Naive thymus-derived CD4-positive, alpha-beta T cell (primary cell): ENCODE measurements around the gene C2orf49. TPM values are rescaled to one million over a fixed set of nuclear protein-coding genes. Genes with fewer than 3 reads are reported as not detected.

Experiments
- ATAC-seq: fragments of 150-1000 bp; cut with Tn5 transposase; 2 replicates; pipeline ENCODE4 v1.10.0; 2021; ENCODE audit warnings: mild to moderate bottlenecking, moderate library complexity
- CTCF ChIA-PET: fragments of 350-600 bp; sonication (Branson Sonifier 250); formaldehyde crosslinking; loops from one replicate; lab custom pipeline; 2021; ENCODE audit warnings: antibody characterized with exemption; lab: Charles Lee
- POLR2A ChIA-PET: fragments of 350-600 bp; sonication (Branson Sonifier 250); formaldehyde crosslinking; loops from one replicate; lab custom pipeline; 2021; ENCODE audit warnings: antibody characterized with exemption, inconsistent platforms; lab: Charles Lee
- DNase-seq, 9 donors: peaks; one replicate each; pipeline versions ENCODE4 v3.0.0 to v3.0.0-alpha.2; 2020 to 2022; ENCODE audit warnings: mixed read lengths in 1 of 9
- H3K27ac ChIP-seq: one replicate; pipeline ENCODE4 v1.7.0; 2013; ENCODE audit warnings: mild to moderate bottlenecking, low read depth, low read length, moderate library complexity
- H3K27me3 ChIP-seq, 2 donors: one replicate each; pipeline ENCODE4 v1.7.0; 2013; ENCODE audit warnings: low read length in 2 of 2, mild to moderate bottlenecking in 2 of 2, moderate library complexity in 2 of 2; ENCODE audit not compliant: control insufficient read depth in 2 of 2, insufficient read depth in 2 of 2
- H3K36me3 ChIP-seq, 3 experiments: 1 replicate in 2 of 3; 2 replicates in 1 of 3; pipeline ENCODE4 v1.7.0; 2013; ENCODE audit warnings: low read length in 3 of 3, mild to moderate bottlenecking in 3 of 3, moderate library complexity in 1 of 3; ENCODE audit not compliant: insufficient read depth in 3 of 3, control insufficient read depth in 2 of 3
- H3K4me1 ChIP-seq, 2 donors: one replicate each; pipeline ENCODE4 v1.7.0; 2013; ENCODE audit warnings: low read length in 2 of 2, mild to moderate bottlenecking in 2 of 2, moderate library complexity in 1 of 2; ENCODE audit not compliant: control insufficient read depth in 2 of 2, insufficient read depth in 2 of 2
- H3K4me3 ChIP-seq: 2 replicates; pipeline ENCODE4 v1.7.0; 2013; ENCODE audit warnings: mild to moderate bottlenecking, low read length
- H3K9me3 ChIP-seq, 3 experiments: 1 replicate in 2 of 3; 2 replicates in 1 of 3; pipeline ENCODE4 v1.7.0; 2013; ENCODE audit warnings: low read length in 3 of 3; ENCODE audit not compliant: control insufficient read depth in 2 of 3
- H3K27ac Mint-ChIP-seq, 9 donors: one replicate each; pipeline ENCODE4 v1.8.0; 2020 to 2022; ENCODE audit warnings: mixed read lengths in 9 of 9, mild to moderate bottlenecking in 8 of 9, moderate library complexity in 5 of 9, inconsistent platforms in 2 of 9
- H3K27me3 Mint-ChIP-seq, 5 donors: one replicate each; pipeline ENCODE4 v1.8.0; 2021 to 2022; ENCODE audit warnings: mixed read lengths in 5 of 5, mild to moderate bottlenecking in 1 of 5
- H3K36me3 Mint-ChIP-seq, 5 donors: one replicate each; pipeline ENCODE4 v1.8.0; 2020 to 2022; ENCODE audit warnings: mixed read lengths in 5 of 5, mild to moderate bottlenecking in 3 of 5, inconsistent platforms in 1 of 5
- H3K4me1 Mint-ChIP-seq, 7 donors: one replicate each; pipeline ENCODE4 v1.8.0; 2020 to 2022; ENCODE audit warnings: mixed read lengths in 7 of 7, mild to moderate bottlenecking in 3 of 7, inconsistent platforms in 1 of 7
- H3K4me3 Mint-ChIP-seq, 10 donors: one replicate each; pipeline ENCODE4 v1.8.0; 2020 to 2022; ENCODE audit warnings: mild to moderate bottlenecking in 10 of 10, mixed read lengths in 10 of 10, moderate library complexity in 6 of 10, inconsistent platforms in 2 of 10
- H3K9me3 Mint-ChIP-seq, 11 donors: one replicate each; pipeline ENCODE4 v1.8.0; 2020 to 2022; ENCODE audit warnings: mixed read lengths in 11 of 11, mild to moderate bottlenecking in 4 of 11, inconsistent platforms in 1 of 11, moderate library complexity in 1 of 11
- intact Hi-C, 2 donors: fragments of 100-400 bp; cut with micrococcal nuclease; formaldehyde crosslinking; loops; one replicate each; pipeline ENCODE4 v1.15.1; 2023
- polyA plus RNA-seq, 2 donors: library from polyadenylated mRNA; unstranded; fragments of 300-500 nt; fragmentation: Illumina TruSeq; gene quantifications; one replicate each; pipeline ENCODE4 v1.2.3, GENCODE V29; 2021
- total RNA-seq, 6 experiments: library from RNA in 5 of 6; stranded (reverse) in 5 of 6; gene quantifications; 1 replicate in 5 of 6; 2 replicates in 1 of 6; pipeline ENCODE4 v1.2.3 and lab custom pipeline; 2021 to 2026

The C2orf49 gene
- total and polyA plus RNA-seq, 7 experiments from 2014 or later = 9.7 to 30.8 (median 19.9) TPM

- intact Hi-C loops = loop anchor here (1.0 to 10.0 kb wide), 9 partner anchors 25 to 1215 kb away; no protein-coding TSS in a partner anchor
- Histone ChIP-seq H3K27ac (no peak overlapping the region), H3K4me1 (peaks cover 0 to 16% of the 10 kb centered on the region in 2 donors), H3K4me3 (no peak overlapping the region), H3K36me3 (no peaks in the 10 kb centered on the region), H3K27me3 (no peaks in the 10 kb centered on the region), H3K9me3 (no peaks in the 10 kb centered on the region)
- H3K27me3 Mint-ChIP-seq = peaks cover 0 to 2% (median 0%) of the 10 kb centered on the region in 5 donors
- ATAC-seq = peak; percentile 98
- peak; percentile 62 to 85 (median 80) for DNase-seq
- peak overlapping the region in 4 of 10 donors; percentile 2 to 49 (median 35) for H3K4me3 Mint-ChIP-seq
- no peaks in the 10 kb centered on the region for H3K9me3 Mint-ChIP-seq
- CTCF ChIA-PET = interaction anchor here (0.8 to 4.2 kb wide), 8 partner anchors 10 to 169 kb away, joined by 3 to 52 read pairs (median 5); no protein-coding TSS in a partner anchor
- peak overlapping the region in 2 of 9 donors; percentile 33 to 63 for H3K27ac Mint-ChIP-seq
- POLR2A ChIA-PET = no interaction called here
- peaks cover 0 to 13% (median 2%) of the 10 kb centered on the region in 5 donors for H3K36me3 Mint-ChIP-seq
- H3K4me1 Mint-ChIP-seq = peaks cover 7 to 24% (median 12%) of the 10 kb centered on the region in 7 donors
Observed at GRCh38 chr2:105369777-105370690, 32.7 kb downstream of the C2orf49 start.

DNA sequence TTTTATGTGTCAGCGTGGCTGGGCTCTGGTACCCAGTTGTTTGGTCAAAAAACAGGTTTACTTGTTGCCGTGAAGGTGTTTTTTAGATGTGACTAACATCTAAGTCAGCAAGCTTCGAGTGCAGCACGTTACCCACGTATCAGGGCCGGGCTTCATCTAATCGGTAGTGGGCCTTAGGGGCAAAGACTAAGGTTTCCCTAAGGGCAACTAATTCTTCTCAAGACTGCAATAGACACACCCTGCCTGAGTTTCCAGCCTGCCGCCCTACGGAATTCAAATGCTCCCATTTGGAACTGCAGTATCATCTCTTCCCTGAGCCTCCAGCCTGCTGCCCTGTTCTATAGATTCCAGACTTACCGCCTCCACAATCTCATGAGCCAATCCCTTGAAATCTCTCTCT is 33.8 kb downstream of the C2orf49 start:
- DNase-seq (no peak), ATAC-seq (no peak)
- no peak overlapping the region for H3K27ac Mint-ChIP-seq
- CTCF ChIA-PET = interaction anchor here (1.0 to 1.3 kb wide), 2 partner anchors 150 to 155 kb away, joined by 3 to 5 read pairs; no protein-coding TSS in a partner anchor
- H3K27me3 ChIP-seq = no peaks in the 10 kb centered on the region
- H3K27ac ChIP-seq = no peak overlapping the region
- peaks cover 0 to 16% of the 10 kb centered on the region in 2 donors for H3K4me1 ChIP-seq
- no peaks in the 10 kb centered on the region for H3K9me3 ChIP-seq
- intact Hi-C loops = loop anchor here (2.0 kb wide), 3 partner anchors 26 to 726 kb away; no protein-coding TSS in a partner anchor
- H3K4me3 ChIP-seq = no peak overlapping the region
- no peak overlapping the region for H3K4me3 Mint-ChIP-seq
- no peaks in the 10 kb centered on the region for H3K9me3 Mint-ChIP-seq
- H3K36me3 ChIP-seq = no peaks in the 10 kb centered on the region
- peaks cover 7 to 24% (median 11%) of the 10 kb centered on the region in 7 donors for H3K4me1 Mint-ChIP-seq
- POLR2A ChIA-PET = no interaction called here
- peaks cover 0 to 2% (median 0%) of the 10 kb centered on the region in 5 donors for H3K27me3 Mint-ChIP-seq
- H3K36me3 Mint-ChIP-seq = peaks cover 0 to 11% (median 0%) of the 10 kb centered on the region in 5 donors

DNA sequence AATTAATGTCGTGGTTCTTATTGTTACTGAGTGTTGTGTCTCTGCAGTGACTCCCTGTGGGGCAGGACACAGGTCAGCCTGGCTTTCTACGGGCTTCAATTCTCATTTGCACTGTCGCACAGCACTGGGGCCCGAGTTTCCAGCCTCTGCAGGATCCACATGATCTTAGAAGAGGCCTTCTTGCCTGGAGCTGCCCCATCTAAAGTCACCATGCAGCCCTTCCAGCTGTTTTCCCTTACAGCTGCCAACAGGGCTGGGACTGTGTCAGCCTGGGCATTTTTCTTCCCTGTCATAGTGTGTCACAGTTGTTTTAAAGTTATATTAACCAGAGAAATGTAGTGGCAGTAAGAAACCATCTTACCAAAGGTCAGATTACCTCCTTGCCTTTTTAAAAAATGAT is 34.5 kb downstream of the C2orf49 start:
- Mint-ChIP-seq H3K4me3 (no peak overlapping the region), H3K9me3 (no peaks in the 10 kb centered on the region), H3K27ac (no peak overlapping the region), H3K36me3 (peaks cover 0 to 14% (median 0%) of the 10 kb centered on the region in 5 donors), H3K4me1 (peaks cover 7 to 24% (median 11%) of the 10 kb centered on the region in 7 donors), H3K27me3 (peaks cover 0 to 2% (median 0%) of the 10 kb centered on the region in 5 donors)
- Histone ChIP-seq H3K9me3 (no peaks in the 10 kb centered on the region), H3K27me3 (no peaks in the 10 kb centered on the region), H3K4me1 (peaks cover 0 to 16% of the 10 kb centered on the region in 2 donors), H3K27ac (no peak overlapping the region), H3K4me3 (no peak overlapping the region), H3K36me3 (no peaks in the 10 kb centered on the region)
- ChIA-PET POLR2A (no interaction called here), CTCF (interaction anchor here (0.6 to 0.7 kb wide), 2 partner anchors 680 to 737 kb away, joined by 3 to 5 read pairs; no protein-coding TSS in a partner anchor)
- intact Hi-C loops = loop anchor here (2.0 kb wide), 3 partner anchors 27 to 725 kb away; no protein-coding TSS in a partner anchor
- DNase-seq = no peak
- no peak for ATAC-seq

DNA sequence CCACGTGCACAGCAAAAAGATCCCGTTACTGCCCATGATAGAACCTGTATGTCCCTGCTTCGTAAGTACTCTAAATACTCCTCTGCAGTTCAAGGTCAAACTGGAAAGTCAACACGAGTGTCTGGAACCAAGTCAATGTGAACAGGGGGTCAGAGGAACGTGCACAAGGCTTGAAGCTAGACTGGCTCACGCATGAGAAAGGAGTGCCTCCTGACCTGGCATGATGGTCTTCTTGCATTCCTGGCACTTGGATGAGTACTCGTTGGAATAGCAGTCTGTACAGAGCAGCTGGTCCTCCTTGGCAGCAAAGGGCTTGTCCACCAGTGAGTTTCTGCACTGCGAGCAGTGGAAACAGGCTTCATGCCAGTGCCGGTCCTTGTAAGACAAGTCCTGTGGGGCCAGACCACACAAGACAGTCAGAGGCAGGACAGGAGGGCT is 36.0 kb downstream of the C2orf49 start:
- H3K4me3 ChIP-seq = no peak overlapping the region
- H3K27ac ChIP-seq = no peak overlapping the region
- ATAC-seq (no peak), DNase-seq (no peak)
- Mint-ChIP-seq H3K27ac (peak overlapping the region in 1 of 9 donors; percentile 95), H3K9me3 (no peaks in the 10 kb centered on the region), H3K4me3 (peak overlapping the region in 1 of 10 donors; percentile 86), H3K36me3 (peaks cover 0 to 7% (median 0%) of the 10 kb centered on the region in 5 donors), H3K27me3 (peaks cover 0 to 4% (median 0%) of the 10 kb centered on the region in 5 donors), H3K4me1 (peaks cover 7 to 24% (median 11%) of the 10 kb centered on the region in 7 donors)
- intact Hi-C loops = no loop called here
- no peaks in the 10 kb centered on the region for H3K27me3 ChIP-seq
- POLR2A ChIA-PET = interaction anchor here (0.5 kb wide), 1 partner anchor 1209 kb away, joined by 3 read pairs; no protein-coding TSS in a partner anchor
- H3K9me3 ChIP-seq = no peaks in the 10 kb centered on the region
- CTCF ChIA-PET = no interaction called here
- H3K4me1 ChIP-seq = peaks cover 0 to 16% of the 10 kb centered on the region in 2 donors
- no peaks in the 10 kb centered on the region for H3K36me3 ChIP-seq

- H3K9me3 Mint-ChIP-seq = no peaks in the 10 kb centered on the region
- ATAC-seq = peak; percentile 36
- intact Hi-C loops = no loop called here
- peak overlapping the region in 1 of 10 donors; percentile 86 for H3K4me3 Mint-ChIP-seq
- Histone ChIP-seq H3K27me3 (no peaks in the 10 kb centered on the region), H3K4me3 (no peak overlapping the region), H3K9me3 (no peaks in the 10 kb centered on the region), H3K4me1 (peaks cover 0 to 16% of the 10 kb centered on the region in 2 donors), H3K27ac (no peak overlapping the region), H3K36me3 (no peaks in the 10 kb centered on the region)
- DNase-seq = no peak
- H3K4me1 Mint-ChIP-seq = peaks cover 7 to 24% (median 11%) of the 10 kb centered on the region in 7 donors
- ChIA-PET POLR2A (no interaction called here), CTCF (no interaction called here)
- H3K27me3 Mint-ChIP-seq = peaks cover 0 to 4% (median 0%) of the 10 kb centered on the region in 5 donors
- peaks cover 0 to 7% (median 0%) of the 10 kb centered on the region in 5 donors for H3K36me3 Mint-ChIP-seq
- H3K27ac Mint-ChIP-seq = peak overlapping the region in 4 of 9 donors; percentile 51 to 95 (median 61)
Observed at GRCh38 chr2:105373895-105374401, 36.6 kb downstream of the C2orf49 start.

DNA sequence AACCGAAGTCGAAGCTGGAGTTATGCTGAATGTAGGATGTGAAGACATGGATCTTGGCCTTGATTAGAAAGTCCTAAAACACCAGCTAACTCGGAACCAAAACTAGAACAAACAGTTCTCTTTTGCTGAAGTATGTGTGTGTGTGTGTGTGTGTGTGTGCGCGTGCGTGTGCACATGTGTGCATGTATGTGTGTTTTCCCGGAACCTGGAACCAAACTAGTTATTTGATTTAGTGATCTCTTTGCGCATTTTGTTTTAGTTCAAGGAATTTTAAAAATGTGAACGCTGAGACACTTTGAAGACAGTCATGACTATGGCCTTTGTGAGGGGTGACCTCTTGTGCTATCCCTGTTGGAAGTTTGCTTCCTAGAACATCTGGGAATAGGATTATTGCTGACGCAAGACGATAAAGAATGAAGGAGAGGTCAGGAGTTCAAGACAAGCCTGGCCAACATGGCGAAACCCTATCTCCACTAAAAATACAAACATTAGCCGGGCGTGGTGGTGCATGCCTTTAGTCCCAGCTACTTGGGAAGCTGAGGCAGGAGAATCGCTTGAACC is 37.7 kb downstream of the C2orf49 start:
- Mint-ChIP-seq H3K4me1 (peaks cover 2 to 18% (median 6%) of the 10 kb centered on the region in 7 donors), H3K4me3 (no peak overlapping the region), H3K27me3 (peaks cover 0 to 1% (median 0%) of the 10 kb centered on the region in 5 donors), H3K36me3 (peaks cover 0 to 7% (median 0%) of the 10 kb centered on the region in 5 donors), H3K9me3 (no peaks in the 10 kb centered on the region), H3K27ac (no peak overlapping the region)
- H3K27ac ChIP-seq = no peak overlapping the region
- no peak overlapping the region for H3K4me3 ChIP-seq
- intact Hi-C loops = no loop called here
- ATAC-seq (no peak), DNase-seq (no peak)
- no peaks in the 10 kb centered on the region for H3K27me3 ChIP-seq
- H3K36me3 ChIP-seq = no peaks in the 10 kb centered on the region
- no peaks in the 10 kb centered on the region for H3K9me3 ChIP-seq
- CTCF ChIA-PET = no interaction called here
- H3K4me1 ChIP-seq = peaks cover 0 to 15% of the 10 kb centered on the region in 2 donors
- POLR2A ChIA-PET = no interaction called here
